Suppressor macrophage treated with lipopolysaccharide for 4 hours (primary cell): ENCODE data around the gene PARP1.
"Not testable (repeated sequence)": the region's sequence is repeated elsewhere in the genome, so short reads cannot be mapped to it uniquely, and the experiment has no call there.

Source experiments
- DNase-seq: peaks from one replicate; pipeline ENCODE4 v3.0.0-alpha.2; 2020

PARP1 gene

GRCh38 chr1:226407497-226408284 is at the start of gene PARP1:
PARP1 (minus strand) TSS chr1:226408093; CDS start chr1:226407929, 164 bp downstream.
- peak; percentile 93 for DNase-seq

GRCh38 chr1:226457307-226457712 is 49.4 kb upstream of the PARP1 start:
- DNase-seq, result peak; percentile 26

- DNase-seq, result no peak
These were observed 48.0 kb upstream of the PARP1 start for GRCh38 chr1:226455843-226456242.

GRCh38 chr1:226454349-226454748 is 46.5 kb upstream of the PARP1 start:
- no peak for DNase-seq

GRCh38 chr1:226453015-226453704 is 45.3 kb upstream of the PARP1 start:
- DNase-seq, result no peak

- DNase-seq, result no peak
These were observed 42.8 kb upstream of the PARP1 start for GRCh38 chr1:226450688-226451087.

- DNase-seq, result no peak
These were observed 41.9 kb upstream of the PARP1 start for GRCh38 chr1:226449823-226450222.

GRCh38 chr1:226447932-226448665 is 40.2 kb upstream of the PARP1 start:
- no peak for DNase-seq

GRCh38 chr1:226446094-226446493 is 38.2 kb upstream of the PARP1 start:
- no peak for DNase-seq

GRCh38 chr1:226444901-226445300 is 37.0 kb upstream of the PARP1 start:
- no peak for DNase-seq

- DNase-seq, result peak; percentile 38
These were observed 35.5 kb upstream of the PARP1 start for GRCh38 chr1:226443439-226443838.

GRCh38 chr1:226443033-226443432 is 35.1 kb upstream of the PARP1 start:
- DNase-seq, result no peak

GRCh38 chr1:226441629-226442028 is 33.7 kb upstream of the PARP1 start:
- DNase-seq, result no peak

- DNase-seq, result no peak
These were observed 32.6 kb upstream of the PARP1 start for GRCh38 chr1:226440512-226440911.

- DNase-seq, result peak; percentile 15
These were observed 30.1 kb upstream of the PARP1 start for GRCh38 chr1:226438007-226438406.

GRCh38 chr1:226436855-226437491 is 29.1 kb upstream of the PARP1 start:
- no peak for DNase-seq

- no peak for DNase-seq
These were observed 28.6 kb upstream of the PARP1 start for GRCh38 chr1:226436472-226436854.

GRCh38 chr1:226433341-226433720 is 25.4 kb upstream of the PARP1 start:
- no peak for DNase-seq

- DNase-seq, result no peak
These were observed 24.9 kb upstream of the PARP1 start for GRCh38 chr1:226432586-226433340.

- not testable (repeated sequence) for DNase-seq
These were observed 24.0 kb upstream of the PARP1 start for GRCh38 chr1:226431898-226432297.

GRCh38 chr1:226429858-226430715 is 22.2 kb upstream of the PARP1 start:
- no peak for DNase-seq
